Lower lobe of right lung (tissue), 2 donors: ENCODE measurements around the gene CRYBB3. TPM values are rescaled to one million over a fixed set of nuclear protein-coding genes. Genes with fewer than 3 reads are reported as not detected.
"Not testable (repeated sequence)": the region's sequence is repeated elsewhere in the genome, so short reads cannot be mapped to it uniquely, and the experiment has no call there.

ENCODE experiments used
- ATAC-seq, 2 donors: fragments of 200-7000 bp; cut with Tn5 transposase; one replicate each; pipeline ENCODE4 v1.9.1; 2020 to 2022; ENCODE audit warnings: mild to moderate bottlenecking in 2 of 2, moderate library complexity in 2 of 2
- DNase-seq: peaks from one replicate; pipeline ENCODE4 v3.0.0-alpha.2; 2020
- H3K27ac ChIP-seq: fragments of 200-600 bp; one replicate; pipeline ENCODE4 v1.8.0; 2022
- H3K27me3 ChIP-seq: fragments of 200-600 bp; one replicate; pipeline ENCODE4 v1.8.0; 2022; ENCODE audit warnings: low read depth
- H3K36me3 ChIP-seq: fragments of 200-600 bp; one replicate; pipeline ENCODE4 v1.8.0; 2022; ENCODE audit warnings: mild to moderate bottlenecking
- H3K4me1 ChIP-seq: fragments of 200-600 bp; one replicate; pipeline ENCODE4 v1.8.0; 2022
- H3K4me3 ChIP-seq: fragments of 200-600 bp; one replicate; pipeline ENCODE4 v1.8.0; 2022; ENCODE audit warnings: mild to moderate bottlenecking
- H3K9me3 ChIP-seq: fragments of 200-600 bp; one replicate; pipeline ENCODE4 v1.8.0; 2022
- intact Hi-C: fragments of 100-400 bp; cut with DNase I; formaldehyde crosslinking; loops from one replicate; pipeline ENCODE4 v1.11.0; 2022
- total RNA-seq: library from RNA; stranded (reverse); fragmentation: NEBNext Ultra II Directional; extraction: Animal tissue kit (Norgen Biotek cat#: 25700); gene quantifications from one replicate; pipeline ENCODE4 v1.2.1, GENCODE V29; 2021
- TF ChIP-seq, protein P1 (sequence below): fragments of 200-600 bp; IDR thresholded peaks from one replicate; pipeline ENCODE4 v1.8.0; 2022; ENCODE audit warnings: antibody characterized with exemption, mild to moderate bottlenecking
- donor health status: DM: no; HTN: yes; CAD: no; lungs with severe emphysema.

CRYBB3 gene
- total RNA-seq, 1 donor from 2014 or later: 0.74 TPM

- Histone ChIP-seq H3K27ac (no peak overlapping the region), H3K4me1 (no peaks in the 10 kb centered on the region), H3K9me3 (no peaks in the 10 kb centered on the region), H3K36me3 (peaks cover 9% of the 10 kb centered on the region), H3K27me3 (no peaks in the 10 kb centered on the region), H3K4me3 (no peak overlapping the region)
- no peak for ATAC-seq
- no peak for DNase-seq
- TF ChIP-seq, protein P1, sequence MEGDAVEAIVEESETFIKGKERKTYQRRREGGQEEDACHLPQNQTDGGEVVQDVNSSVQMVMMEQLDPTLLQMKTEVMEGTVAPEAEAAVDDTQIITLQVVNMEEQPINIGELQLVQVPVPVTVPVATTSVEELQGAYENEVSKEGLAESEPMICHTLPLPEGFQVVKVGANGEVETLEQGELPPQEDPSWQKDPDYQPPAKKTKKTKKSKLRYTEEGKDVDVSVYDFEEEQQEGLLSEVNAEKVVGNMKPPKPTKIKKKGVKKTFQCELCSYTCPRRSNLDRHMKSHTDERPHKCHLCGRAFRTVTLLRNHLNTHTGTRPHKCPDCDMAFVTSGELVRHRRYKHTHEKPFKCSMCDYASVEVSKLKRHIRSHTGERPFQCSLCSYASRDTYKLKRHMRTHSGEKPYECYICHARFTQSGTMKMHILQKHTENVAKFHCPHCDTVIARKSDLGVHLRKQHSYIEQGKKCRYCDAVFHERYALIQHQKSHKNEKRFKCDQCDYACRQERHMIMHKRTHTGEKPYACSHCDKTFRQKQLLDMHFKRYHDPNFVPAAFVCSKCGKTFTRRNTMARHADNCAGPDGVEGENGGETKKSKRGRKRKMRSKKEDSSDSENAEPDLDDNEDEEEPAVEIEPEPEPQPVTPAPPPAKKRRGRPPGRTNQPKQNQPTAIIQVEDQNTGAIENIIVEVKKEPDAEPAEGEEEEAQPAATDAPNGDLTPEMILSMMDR: no peak
- intact Hi-C loops: no loop called here
Measured at GRCh38 chr22:25203082-25203481, 3.4 kb downstream of the CRYBB3 start.

DNA sequence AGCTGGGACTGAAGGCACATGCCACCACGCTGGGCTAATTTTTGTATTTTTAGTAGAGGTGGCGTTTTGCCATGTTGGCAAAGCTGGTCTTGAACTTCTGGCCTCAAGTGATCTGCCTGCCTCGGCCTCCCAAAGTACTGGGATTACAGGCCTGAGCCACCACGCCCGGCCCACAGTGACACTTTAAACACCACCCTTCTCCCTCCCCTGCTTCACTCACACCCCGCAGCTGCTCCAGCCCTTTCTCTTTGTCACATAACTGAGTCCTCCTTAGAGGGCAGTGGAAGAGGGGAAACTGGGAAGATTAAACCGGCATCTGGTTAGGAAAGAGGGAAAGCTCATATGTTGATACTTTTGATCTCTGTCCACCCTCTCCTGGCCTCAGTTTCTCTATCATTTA, 4.9 kb downstream of the CRYBB3 start:
- H3K4me1 ChIP-seq, ATAC-seq, intact Hi-C loops, H3K36me3 ChIP-seq, H3K27ac ChIP-seq, H3K27me3 ChIP-seq, H3K9me3 ChIP-seq, H3K4me3 ChIP-seq, DNase-seq: not testable (repeated sequence)

- intact Hi-C loops: no loop called here
- ATAC-seq: no peak
Measured at GRCh38 chr22:25205847-25206246, 6.2 kb downstream of the CRYBB3 start.

DNA sequence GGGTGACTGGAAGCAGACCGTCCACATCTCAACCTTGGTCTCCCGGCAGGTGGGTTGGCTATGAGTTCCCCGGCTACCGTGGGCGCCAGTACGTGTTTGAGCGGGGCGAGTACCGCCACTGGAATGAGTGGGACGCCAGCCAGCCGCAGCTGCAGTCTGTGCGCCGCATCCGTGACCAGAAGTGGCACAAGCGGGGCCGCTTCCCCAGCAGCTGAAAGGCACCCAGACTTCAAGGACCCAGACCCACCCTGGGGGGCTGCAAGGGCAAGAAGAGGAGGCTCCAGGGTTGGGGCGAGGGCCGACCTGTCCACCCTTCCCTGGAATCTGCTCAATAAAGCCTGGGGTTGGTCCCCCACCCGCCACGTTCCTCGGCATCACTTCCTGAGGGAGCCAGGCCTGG, 7.3 kb downstream of the CRYBB3 start:
- Histone ChIP-seq H3K27ac (no peak overlapping the region), H3K27me3 (no peaks in the 10 kb centered on the region), H3K4me1 (no peaks in the 10 kb centered on the region), H3K36me3 (peaks cover 6% of the 10 kb centered on the region), H3K9me3 (no peaks in the 10 kb centered on the region), H3K4me3 (no peak overlapping the region)
- ATAC-seq: no peak
- intact Hi-C loops: no loop called here
- DNase-seq: no peak
- TF ChIP-seq, protein P1: no peak

More at GRCh38 chr22:25205847-25206246, 6.2 kb downstream of the CRYBB3 start:
- H3K4me1 ChIP-seq: no peaks in the 10 kb centered on the region
- no peak overlapping the region for H3K27ac ChIP-seq
- no peaks in the 10 kb centered on the region for H3K27me3 ChIP-seq
- no peak overlapping the region for H3K4me3 ChIP-seq
- peaks cover 9% of the 10 kb centered on the region for H3K36me3 ChIP-seq
- TF ChIP-seq, protein P1: no peak
- no peaks in the 10 kb centered on the region for H3K9me3 ChIP-seq
- no peak for DNase-seq

GRCh38 chr22:25207553-25208157, 8.0 kb downstream of the CRYBB3 start:
- H3K36me3 ChIP-seq: peaks cover 6% of the 10 kb centered on the region
- ATAC-seq (no peak), DNase-seq (no peak)
- TF ChIP-seq, protein P1: no peak
- H3K9me3 ChIP-seq: no peaks in the 10 kb centered on the region
- intact Hi-C loops: no loop called here
- no peaks in the 10 kb centered on the region for H3K4me1 ChIP-seq
- H3K4me3 ChIP-seq: no peak overlapping the region
- no peak overlapping the region for H3K27ac ChIP-seq
- no peaks in the 10 kb centered on the region for H3K27me3 ChIP-seq

DNA sequence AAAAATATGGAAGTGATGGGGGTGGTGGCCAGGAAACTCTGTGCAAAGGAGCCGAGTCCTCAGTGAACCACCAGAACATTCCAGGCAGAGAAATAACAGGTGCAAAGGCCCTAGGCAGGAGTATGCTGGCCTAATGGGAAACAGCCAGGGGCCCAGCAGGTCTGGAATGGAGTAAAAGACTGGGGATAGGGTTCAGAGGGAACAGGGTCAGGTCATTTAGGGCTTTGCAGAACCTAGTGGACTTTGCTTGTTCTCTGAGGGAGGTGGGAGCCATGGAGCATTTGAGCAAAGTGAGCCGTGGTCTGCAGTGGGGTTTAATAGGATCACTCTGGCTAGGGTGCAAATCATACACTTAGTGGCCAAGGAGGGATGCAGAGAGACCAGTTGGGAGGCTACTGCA, 8.7 kb downstream of the CRYBB3 start:
- DNase-seq (no peak), ATAC-seq (no peak)
- H3K27ac ChIP-seq: no peak overlapping the region
- TF ChIP-seq, protein P1: no peak
- H3K4me3 ChIP-seq: no peak overlapping the region
- H3K9me3 ChIP-seq: no peaks in the 10 kb centered on the region
- intact Hi-C loops: no loop called here
- H3K36me3 ChIP-seq: peaks cover 2% of the 10 kb centered on the region
- H3K4me1 ChIP-seq: no peaks in the 10 kb centered on the region
- no peaks in the 10 kb centered on the region for H3K27me3 ChIP-seq
